22Rv1 (cell line): ENCODE measurements around the gene BPIFB1.

ENCODE experiments used
- H3K27ac ChIP-seq: fragments of 450-650 bp; 2 replicates; pipeline ENCODE4 v1.5.1; 2017
- ZFX ChIP-seq: fragments of 450-650 bp; IDR thresholded peaks from 2 replicates; pipeline ENCODE4 v1.6.1; 2017; ENCODE audit warnings: antibody characterized with exemption, borderline replicate concordance
- TF ChIP-seq, protein P1 (sequence below): fragments of 450-650 bp; IDR thresholded peaks from 2 replicates; pipeline ENCODE4 v1.5.1; 2017; ENCODE audit warnings: mild to moderate bottlenecking

The BPIFB1 gene

DNA sequence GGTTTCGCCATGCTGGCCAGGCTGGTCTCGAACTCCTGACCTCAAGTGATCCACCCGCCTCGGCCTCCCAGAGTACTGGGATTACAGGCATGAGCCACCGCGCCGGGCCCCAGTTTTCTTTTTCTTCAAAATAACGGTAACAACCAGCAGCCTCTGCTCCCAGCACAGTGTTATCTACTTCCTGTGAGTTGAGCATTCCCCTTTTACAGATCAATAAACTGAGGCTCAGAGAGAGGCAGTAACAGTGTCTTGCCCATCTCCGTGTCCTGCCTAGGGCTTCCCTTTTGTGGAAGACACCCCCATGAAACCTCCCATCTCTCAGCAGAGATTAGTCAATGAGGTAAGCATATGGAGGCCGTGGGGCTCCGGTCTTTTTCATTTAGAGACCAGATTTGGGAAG lies 29.6 kb downstream of the BPIFB1 start:
- TF ChIP-seq ZFX: no peak
- TF ChIP-seq, protein P1, sequence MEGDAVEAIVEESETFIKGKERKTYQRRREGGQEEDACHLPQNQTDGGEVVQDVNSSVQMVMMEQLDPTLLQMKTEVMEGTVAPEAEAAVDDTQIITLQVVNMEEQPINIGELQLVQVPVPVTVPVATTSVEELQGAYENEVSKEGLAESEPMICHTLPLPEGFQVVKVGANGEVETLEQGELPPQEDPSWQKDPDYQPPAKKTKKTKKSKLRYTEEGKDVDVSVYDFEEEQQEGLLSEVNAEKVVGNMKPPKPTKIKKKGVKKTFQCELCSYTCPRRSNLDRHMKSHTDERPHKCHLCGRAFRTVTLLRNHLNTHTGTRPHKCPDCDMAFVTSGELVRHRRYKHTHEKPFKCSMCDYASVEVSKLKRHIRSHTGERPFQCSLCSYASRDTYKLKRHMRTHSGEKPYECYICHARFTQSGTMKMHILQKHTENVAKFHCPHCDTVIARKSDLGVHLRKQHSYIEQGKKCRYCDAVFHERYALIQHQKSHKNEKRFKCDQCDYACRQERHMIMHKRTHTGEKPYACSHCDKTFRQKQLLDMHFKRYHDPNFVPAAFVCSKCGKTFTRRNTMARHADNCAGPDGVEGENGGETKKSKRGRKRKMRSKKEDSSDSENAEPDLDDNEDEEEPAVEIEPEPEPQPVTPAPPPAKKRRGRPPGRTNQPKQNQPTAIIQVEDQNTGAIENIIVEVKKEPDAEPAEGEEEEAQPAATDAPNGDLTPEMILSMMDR: no peak
- H3K27ac ChIP-seq: no peak overlapping the region

DNA sequence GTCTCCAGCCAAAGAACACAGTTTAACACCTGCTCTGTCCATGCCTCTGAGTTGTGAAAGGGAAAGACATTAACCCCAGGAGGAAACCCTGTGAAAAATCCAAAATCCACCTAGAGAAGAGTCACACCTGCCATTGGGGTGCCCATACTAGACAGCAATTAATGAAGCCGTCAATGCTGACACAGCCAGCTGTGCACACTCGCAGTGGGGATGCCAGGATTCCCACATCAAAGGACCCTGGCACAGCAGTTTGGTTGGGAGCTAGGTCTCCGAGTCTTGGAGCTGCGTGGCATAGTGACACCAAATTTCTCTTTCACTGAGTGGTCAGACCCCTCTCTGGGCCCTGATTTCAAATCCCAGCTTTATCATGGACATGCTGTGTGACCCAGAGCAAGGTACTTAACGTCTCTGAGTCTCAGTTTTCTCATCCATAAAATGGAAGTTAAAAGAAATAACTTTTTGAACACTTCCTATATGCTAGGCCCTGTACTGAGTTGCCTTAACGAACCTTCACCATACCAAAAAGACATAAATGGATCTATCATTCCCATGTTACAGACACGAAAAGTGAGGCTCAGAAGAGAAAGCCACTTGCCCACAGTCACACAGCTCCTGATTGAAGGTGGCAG lies 30.8 kb downstream of the BPIFB1 start:
- TF ChIP-seq, protein P1: no peak
- TF ChIP-seq ZFX: no peak
- no peak overlapping the region for H3K27ac ChIP-seq

DNA sequence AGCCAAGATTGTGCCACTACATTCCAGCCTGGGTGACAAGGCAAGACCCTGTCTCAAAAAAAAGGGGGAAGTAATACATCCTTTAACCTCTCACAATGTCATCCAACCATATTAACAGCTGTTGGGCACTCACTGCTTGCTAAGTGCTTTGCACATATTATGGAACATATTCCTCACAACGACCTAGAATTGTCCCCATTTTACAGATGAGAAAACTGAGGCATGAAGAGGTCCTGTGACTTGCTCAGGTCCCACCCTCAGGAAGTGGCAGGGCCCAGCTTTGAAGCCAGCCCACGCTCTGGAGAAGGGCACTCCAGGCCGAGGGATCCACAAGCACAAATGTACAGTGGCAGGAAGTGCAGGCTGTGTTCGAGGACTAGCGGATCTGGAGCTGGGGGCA lies 33.3 kb downstream of the BPIFB1 start:
- no peak overlapping the region for H3K27ac ChIP-seq
- no peak for TF ChIP-seq ZFX
- TF ChIP-seq, protein P1: no peak

DNA sequence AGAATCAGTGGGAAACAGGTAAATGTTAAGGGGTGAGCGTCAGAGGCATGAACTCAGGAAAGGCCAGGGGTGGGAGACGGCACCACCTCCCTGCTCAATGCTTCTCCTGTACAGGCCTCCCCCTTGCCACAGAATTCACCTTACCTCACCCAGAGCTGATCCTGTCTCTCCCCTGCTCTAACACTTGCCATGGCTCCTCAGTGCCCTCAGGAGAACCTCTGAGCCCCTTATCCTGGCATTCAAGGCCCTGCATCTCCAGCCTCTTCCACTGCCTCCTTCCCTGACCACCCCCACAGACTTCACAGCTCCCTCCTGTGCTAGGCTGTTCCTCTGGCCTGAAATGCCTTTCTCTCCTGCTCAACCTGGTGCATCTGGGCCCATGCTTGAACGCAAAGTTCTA lies 33.9 kb downstream of the BPIFB1 start:
- no peak overlapping the region for H3K27ac ChIP-seq
- TF ChIP-seq ZFX: no peak
- TF ChIP-seq, protein P1: no peak

DNA sequence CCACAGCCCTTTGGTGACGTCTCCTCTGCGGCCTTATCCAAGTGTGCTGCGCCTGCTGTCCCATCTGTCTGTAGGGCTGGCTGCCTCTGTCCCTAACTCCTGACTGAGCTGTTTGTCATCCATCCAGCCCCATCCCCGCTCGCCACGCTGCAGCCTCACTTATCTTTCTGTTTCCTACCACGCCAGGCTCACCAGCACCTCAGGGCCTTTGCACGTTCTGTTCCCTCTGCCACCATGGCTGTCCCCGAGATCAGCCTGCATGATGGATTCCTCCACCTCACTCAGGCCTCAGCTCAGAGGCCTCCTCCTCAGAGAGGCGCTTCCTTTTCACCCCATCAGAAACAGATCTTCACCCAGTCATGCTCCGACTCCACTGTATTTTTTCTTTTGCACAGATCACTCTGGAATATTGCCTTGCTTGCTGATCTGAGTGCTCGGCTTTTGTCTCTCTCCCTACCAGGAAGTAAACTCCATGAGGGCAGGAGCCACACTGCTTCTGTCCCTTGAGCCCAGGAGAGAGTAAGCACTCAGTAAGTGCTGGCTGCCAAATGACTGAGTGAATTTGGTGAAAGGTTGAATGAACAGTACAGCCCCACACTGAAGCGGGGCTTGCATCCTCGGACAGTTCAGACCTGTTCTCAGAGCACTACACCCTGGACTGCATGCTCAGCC lies 34.5 kb downstream of the BPIFB1 start:
- TF ChIP-seq ZFX: no peak
- TF ChIP-seq, protein P1: no peak
- H3K27ac ChIP-seq: no peak overlapping the region

DNA sequence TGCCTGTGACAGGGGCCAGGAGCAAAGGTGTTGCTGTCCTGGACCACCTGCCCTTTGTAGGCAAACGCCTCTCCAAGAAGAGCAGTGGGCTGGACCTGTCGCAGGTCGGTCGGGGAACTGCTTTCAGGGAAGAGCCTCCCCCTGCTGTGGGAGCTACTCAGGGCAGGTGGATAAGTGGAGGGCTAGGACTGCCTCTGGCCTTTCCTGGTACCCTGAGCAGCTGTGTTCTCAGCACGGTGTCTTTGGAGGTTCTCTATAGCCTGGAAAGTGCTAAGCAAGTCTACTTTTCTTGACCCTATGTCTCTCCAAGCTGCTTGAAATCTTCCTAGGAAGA lies 35.0 kb downstream of the BPIFB1 start:
- H3K27ac ChIP-seq: no peak overlapping the region
- TF ChIP-seq, protein P1: no peak
- no peak for TF ChIP-seq ZFX

DNA sequence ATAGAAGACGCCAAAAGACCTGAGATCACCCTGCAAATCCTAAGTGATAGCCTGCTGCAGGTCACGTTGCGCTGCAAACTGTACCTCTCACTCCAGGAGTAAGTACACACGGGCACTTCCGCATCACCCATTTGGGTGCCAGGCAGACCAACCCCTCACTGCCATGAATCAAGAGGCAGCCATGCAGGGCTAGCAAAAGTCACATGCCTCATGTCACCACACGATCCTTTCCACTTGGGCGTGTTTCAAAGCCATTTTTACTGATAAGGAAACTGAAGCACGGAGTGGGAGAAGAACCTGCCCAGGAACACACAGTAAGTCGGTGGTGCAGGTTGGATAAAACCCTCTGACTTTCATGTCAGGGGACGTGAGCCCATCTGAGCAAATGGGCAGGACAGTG lies 37.0 kb downstream of the BPIFB1 start:
- TF ChIP-seq ZFX: no peak
- TF ChIP-seq, protein P1: no peak
- H3K27ac ChIP-seq: no peak overlapping the region
